Osteoblast (primary cell): ENCODE results near the gene TNC. TPM values are rescaled to one million over a fixed set of nuclear protein-coding genes. Genes with fewer than 3 reads are reported as not detected.

ENCODE experiments used
- DNase-seq: peaks from one replicate; pipeline ENCODE4 v3.0.0; 2011; ENCODE audit warnings: low spot score, mixed read lengths; ENCODE audit not compliant: insufficient read length; ENCODE audit errors: missing footprints
- H2AFZ ChIP-seq: 2 replicates; pipeline ENCODE4 v1.6.0; 2011; ENCODE audit warnings: mild to moderate bottlenecking, low read length
- H3K27ac ChIP-seq: 2 replicates; pipeline ENCODE4 v1.5.1; 2011; ENCODE audit warnings: mild to moderate bottlenecking, low read depth, low read length, moderate library complexity
- H3K27me3 ChIP-seq: 2 replicates; pipeline ENCODE4 v1.6.0; 2012; ENCODE audit warnings: mild to moderate bottlenecking, control low read depth, inconsistent platforms, low read length, moderate library complexity; ENCODE audit not compliant: insufficient read depth
- H3K36me3 ChIP-seq: 2 replicates; pipeline ENCODE4 v1.5.1; 2011; ENCODE audit warnings: mild to moderate bottlenecking, low read length, control low read depth, moderate library complexity; ENCODE audit not compliant: insufficient read depth
- H3K4me1 ChIP-seq: 2 replicates; pipeline ENCODE4 v1.5.1; 2011; ENCODE audit warnings: mild to moderate bottlenecking, low read length, control low read depth, moderate library complexity; ENCODE audit not compliant: insufficient read depth
- H3K4me2 ChIP-seq: 2 replicates; pipeline ENCODE4 v1.6.0; 2011; ENCODE audit warnings: mild to moderate bottlenecking, low read length; ENCODE audit not compliant: insufficient read depth
- H3K4me3 ChIP-seq: fragments of 200-600 bp; sonication (generic); 3 replicates; pipeline ENCODE4 v1.5.1; 2012; ENCODE audit warnings: mild to moderate bottlenecking, low read length, inconsistent platforms; ENCODE audit not compliant: insufficient read depth
- H3K79me2 ChIP-seq: 2 replicates; pipeline ENCODE4 v1.6.0; 2012; ENCODE audit warnings: mild to moderate bottlenecking, low read length, control low read depth, inconsistent platforms; ENCODE audit not compliant: insufficient read depth
- H3K9me3 ChIP-seq: 2 replicates; pipeline ENCODE4 v1.5.1; 2011; ENCODE audit warnings: low read depth, low read length, control low read depth
- H4K20me1 ChIP-seq: 2 replicates; pipeline ENCODE4 v1.6.0; 2012; ENCODE audit warnings: mild to moderate bottlenecking, low read length, control low read depth; ENCODE audit not compliant: insufficient read depth
- total RNA-seq: library from RNA; depleted of rRNA; stranded (reverse); fragments of >200 nt; gene quantifications from 2 replicates; pipeline ENCODE4 v1.2.3, GENCODE V29; 2012
- TF ChIP-seq, protein P1 (sequence below): IDR thresholded peaks from 2 replicates; pipeline ENCODE4 v1.5.1; 2011; ENCODE audit warnings: mild to moderate bottlenecking, low read depth, low read length, moderate library complexity; ENCODE audit errors: extremely low read depth

The TNC gene
- total RNA-seq, 1 donor: 611 TPM

DNA sequence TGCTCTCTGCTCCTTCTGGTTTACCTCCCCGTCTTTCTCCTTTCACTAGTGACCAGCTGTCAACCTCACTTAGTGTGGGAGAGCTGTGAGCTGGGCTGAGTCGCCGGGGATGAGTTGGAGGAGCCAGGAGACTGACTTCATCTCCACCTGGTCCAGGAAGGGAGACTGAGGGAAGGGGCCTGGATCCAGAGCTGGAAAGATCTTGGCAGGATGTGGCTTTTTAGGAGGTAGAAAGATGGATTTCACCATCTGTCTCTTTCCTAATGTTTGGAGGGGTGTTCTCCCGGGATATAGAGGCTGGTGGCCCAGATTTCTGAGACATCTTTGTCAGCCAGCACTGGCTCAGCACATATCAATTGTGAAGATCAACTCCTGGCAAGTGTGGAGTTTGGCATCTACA, 37.1 kb upstream of the TNC start:
- Histone ChIP-seq H3K4me3 (no peak overlapping the region), H3K27ac (no peak overlapping the region), H4K20me1 (no peaks in the 10 kb centered on the region), H3K9me3 (peaks cover 5% of the 10 kb centered on the region), H3K4me2 (no peak overlapping the region), H3K79me2 (no peaks in the 10 kb centered on the region), H3K27me3 (no peaks in the 10 kb centered on the region), H3K4me1 (peaks cover 22% of the 10 kb centered on the region), H2AFZ (no peak overlapping the region), H3K36me3 (no peaks in the 10 kb centered on the region)
- TF ChIP-seq, protein P1, sequence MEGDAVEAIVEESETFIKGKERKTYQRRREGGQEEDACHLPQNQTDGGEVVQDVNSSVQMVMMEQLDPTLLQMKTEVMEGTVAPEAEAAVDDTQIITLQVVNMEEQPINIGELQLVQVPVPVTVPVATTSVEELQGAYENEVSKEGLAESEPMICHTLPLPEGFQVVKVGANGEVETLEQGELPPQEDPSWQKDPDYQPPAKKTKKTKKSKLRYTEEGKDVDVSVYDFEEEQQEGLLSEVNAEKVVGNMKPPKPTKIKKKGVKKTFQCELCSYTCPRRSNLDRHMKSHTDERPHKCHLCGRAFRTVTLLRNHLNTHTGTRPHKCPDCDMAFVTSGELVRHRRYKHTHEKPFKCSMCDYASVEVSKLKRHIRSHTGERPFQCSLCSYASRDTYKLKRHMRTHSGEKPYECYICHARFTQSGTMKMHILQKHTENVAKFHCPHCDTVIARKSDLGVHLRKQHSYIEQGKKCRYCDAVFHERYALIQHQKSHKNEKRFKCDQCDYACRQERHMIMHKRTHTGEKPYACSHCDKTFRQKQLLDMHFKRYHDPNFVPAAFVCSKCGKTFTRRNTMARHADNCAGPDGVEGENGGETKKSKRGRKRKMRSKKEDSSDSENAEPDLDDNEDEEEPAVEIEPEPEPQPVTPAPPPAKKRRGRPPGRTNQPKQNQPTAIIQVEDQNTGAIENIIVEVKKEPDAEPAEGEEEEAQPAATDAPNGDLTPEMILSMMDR: no peak
- DNase-seq: no peak

DNA sequence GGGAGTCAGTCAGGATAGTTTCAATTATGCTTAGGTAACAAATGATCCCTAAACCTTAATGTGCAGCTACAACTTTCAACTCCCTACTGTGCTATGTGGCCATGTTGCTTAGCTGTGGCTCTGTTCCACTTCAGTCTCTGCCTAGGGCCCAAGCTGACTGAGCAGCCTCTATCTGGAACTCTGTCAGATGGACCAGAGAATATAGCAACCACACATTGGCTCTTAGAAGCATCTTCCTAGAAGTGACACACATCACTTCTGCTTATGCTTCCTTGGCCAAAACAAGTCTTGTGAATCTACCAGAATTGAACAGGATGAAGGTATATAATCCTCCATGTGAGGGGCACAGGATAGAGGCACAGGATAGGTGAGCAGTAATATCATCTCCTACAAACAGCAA, 36.7 kb upstream of the TNC start:
- TF ChIP-seq, protein P1: no peak
- peaks cover 4% of the 10 kb centered on the region for H3K9me3 ChIP-seq
- no peaks in the 10 kb centered on the region for H3K36me3 ChIP-seq
- no peaks in the 10 kb centered on the region for H3K79me2 ChIP-seq
- H3K4me1 ChIP-seq: peaks cover 22% of the 10 kb centered on the region
- no peaks in the 10 kb centered on the region for H3K27me3 ChIP-seq
- H2AFZ ChIP-seq: no peak overlapping the region
- H3K4me3 ChIP-seq: no peak overlapping the region
- H3K27ac ChIP-seq: no peak overlapping the region
- no peak for DNase-seq
- no peaks in the 10 kb centered on the region for H4K20me1 ChIP-seq
- H3K4me2 ChIP-seq: no peak overlapping the region

DNA sequence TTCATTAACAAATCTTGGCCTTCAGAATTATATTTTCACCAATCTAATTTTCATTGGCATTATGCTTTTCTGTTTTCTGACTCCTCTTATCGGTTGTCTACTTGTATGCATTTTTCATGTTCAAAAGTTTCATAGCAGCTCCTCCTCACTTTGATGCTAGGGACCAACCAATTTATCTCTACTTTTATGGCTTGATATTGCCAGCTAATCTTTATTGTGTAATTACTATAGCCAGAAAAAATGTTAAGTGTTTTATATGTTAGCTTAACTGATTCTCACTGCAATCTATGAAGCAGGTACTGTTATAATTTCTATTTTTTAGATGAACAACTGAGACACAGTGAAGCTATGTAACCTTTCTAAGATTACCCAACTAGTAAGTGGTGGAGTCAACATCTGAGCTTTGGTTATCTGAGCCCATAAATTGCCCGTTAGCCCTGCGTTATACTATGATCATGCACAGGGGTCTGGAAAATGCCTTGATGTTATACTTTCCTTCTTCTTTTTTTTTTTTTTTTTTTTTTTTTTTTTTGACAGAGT, 34.4 kb upstream of the TNC start:
- Histone ChIP-seq H3K36me3 (no peaks in the 10 kb centered on the region), H3K4me1 (peaks cover 14% of the 10 kb centered on the region), H4K20me1 (no peaks in the 10 kb centered on the region), H3K9me3 (no peaks in the 10 kb centered on the region), H2AFZ (no peak overlapping the region), H3K4me2 (no peak overlapping the region), H3K27ac (no peak overlapping the region), H3K79me2 (no peaks in the 10 kb centered on the region), H3K4me3 (no peak overlapping the region), H3K27me3 (no peaks in the 10 kb centered on the region)
- TF ChIP-seq, protein P1: no peak
- DNase-seq: no peak

DNA sequence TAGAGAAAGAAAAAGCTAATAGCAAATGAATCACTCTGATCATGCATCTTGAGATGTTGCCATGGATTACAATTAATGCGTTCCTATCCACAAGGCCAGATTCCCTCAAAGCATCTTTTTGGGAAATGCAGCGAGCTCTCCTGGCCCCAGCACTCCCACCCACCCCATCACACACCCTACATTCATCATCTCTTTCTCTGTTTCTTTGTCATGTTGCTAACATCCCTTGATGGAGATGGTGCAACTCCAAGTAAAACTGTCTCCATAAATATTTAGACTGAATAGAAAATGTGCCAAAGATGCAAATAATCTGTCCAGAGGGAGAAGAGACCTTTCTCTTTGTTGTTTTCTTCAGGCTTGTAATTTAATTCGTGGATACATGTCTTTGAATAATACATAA, 30.8 kb upstream of the TNC start:
- Histone ChIP-seq H3K79me2 (no peaks in the 10 kb centered on the region), H3K4me1 (peaks cover 29% of the 10 kb centered on the region), H3K27ac (no peak overlapping the region), H3K4me3 (no peak overlapping the region), H3K9me3 (no peaks in the 10 kb centered on the region), H3K27me3 (no peaks in the 10 kb centered on the region), H3K4me2 (no peak overlapping the region), H3K36me3 (no peaks in the 10 kb centered on the region), H4K20me1 (no peaks in the 10 kb centered on the region), H2AFZ (no peak overlapping the region)
- DNase-seq: no peak
- TF ChIP-seq, protein P1: no peak
